HG02943 (cell line): ENCODE measurements around the gene TDRD9.

Source experiments
- ATAC-seq: cut with Tn5 transposase; IDR thresholded peaks from one replicate; pipeline ENCODE4 v1.9.1; 2021; ENCODE audit warnings: mild to moderate bottlenecking, low read depth, moderate library complexity; ENCODE audit not compliant: unreplicated experiment

The TDRD9 gene

GRCh38 chr14:104051092-104051813 lies 123.0 kb downstream of the TDRD9 start:
- ATAC-seq = no peak

- ATAC-seq = no peak
Observed at GRCh38 chr14:104054222-104054905, 126.1 kb downstream of the TDRD9 start.

GRCh38 chr14:104062281-104062680 lies 134.0 kb downstream of the TDRD9 start:
- no peak for ATAC-seq

- ATAC-seq = no peak
Observed at GRCh38 chr14:104064003-104064402, 135.7 kb downstream of the TDRD9 start.

GRCh38 chr14:104066279-104066678 lies 138.0 kb downstream of the TDRD9 start:
- ATAC-seq = no peak

- ATAC-seq = no peak
Observed at GRCh38 chr14:104066719-104067295, 138.6 kb downstream of the TDRD9 start.

GRCh38 chr14:104069541-104069940 lies 141.3 kb downstream of the TDRD9 start:
- ATAC-seq = no peak

- no peak for ATAC-seq
Observed at GRCh38 chr14:104072586-104072985, 144.3 kb downstream of the TDRD9 start.

- ATAC-seq = no peak
Observed at GRCh38 chr14:104073764-104074163, 145.5 kb downstream of the TDRD9 start.

- ATAC-seq = no peak
Observed at GRCh38 chr14:104075530-104076151, 147.4 kb downstream of the TDRD9 start.

GRCh38 chr14:104076743-104077142 lies 148.5 kb downstream of the TDRD9 start:
- ATAC-seq = no peak

GRCh38 chr14:104078031-104078455 lies 149.8 kb downstream of the TDRD9 start:
- ATAC-seq = peak; percentile 68

- no peak for ATAC-seq
Observed at GRCh38 chr14:104080376-104081260, 152.4 kb downstream of the TDRD9 start.

GRCh38 chr14:104081261-104081835 lies 153.1 kb downstream of the TDRD9 start:
- ATAC-seq = no peak

- no peak for ATAC-seq
Observed at GRCh38 chr14:104081951-104082464, 153.8 kb downstream of the TDRD9 start.

GRCh38 chr14:104082807-104083206 lies 154.6 kb downstream of the TDRD9 start:
- ATAC-seq = no peak

- ATAC-seq = no peak
Observed at GRCh38 chr14:104084251-104085002, 156.2 kb downstream of the TDRD9 start.

- no peak for ATAC-seq
Observed at GRCh38 chr14:104085032-104085888, 157.0 kb downstream of the TDRD9 start, which contains the start of gene ASPG. Gene ASPG, plus strand, starts transcription at chr14:104085700. Its CDS starts 71 bp downstream, at chr14:104085771.
